Right lobe of liver (tissue), 4 donors: ENCODE results near the gene SUCLG2.

Experiments
- CTCF ChIP-seq, 4 donors: fragments of 200-600 bp in 3 of 4; fragments of 450-650 bp in 1 of 4; IDR thresholded peaks; one replicate each; pipeline versions ENCODE4 v1.5.1 to v1.8.0; 2016 to 2022; ENCODE audit warnings: antibody characterized with exemption in 4 of 4, mild to moderate bottlenecking in 2 of 4
- POLR2A ChIP-seq: fragments of 450-650 bp; IDR thresholded peaks from one replicate; pipeline ENCODE4 v1.6.1; 2017; ENCODE audit warnings: antibody characterized with exemption, mild to moderate bottlenecking
- donor health status: DM: no; HTN: no; CAD: no.
- donor health status: DM: no; HTN: no; CAD: no.
- donor health status: DM: no; HTN: yes; CAD: no.

GRCh38 chr3:67490658-67491057 is 163.8 kb downstream of the SUCLG2 start:
- TF ChIP-seq CTCF (IDR thresholded peaks at IDR 0.05), result no peak
- no peak for TF ChIP-seq POLR2A
